SJSA1 (cell line): Measurements from ENCODE around the gene ZNF22. TPM values are rescaled to one million over a fixed set of nuclear protein-coding genes. Genes with fewer than 3 reads are reported as not detected.
"Not testable (repeated sequence)": the region's sequence is repeated elsewhere in the genome, so short reads cannot be mapped to it uniquely, and the experiment has no call there.

Source experiments
- DNase-seq, 2 experiments: peaks; one replicate each; pipeline ENCODE4 v3.0.0-alpha.2; 2015 to 2020; ENCODE audit warnings: low spot score in 2 of 2, low read depth in 1 of 2
- H3K27ac ChIP-seq: fragments of 250-450 bp; sonication (Bioruptor Pico); 2 replicates; pipeline ENCODE4 v1.5.1; 2020; ENCODE audit warnings: mild to moderate bottlenecking, moderate library complexity
- H3K27me3 ChIP-seq: fragments of 250-450 bp; sonication (Bioruptor Pico); replicated peaks from 2 replicates; pipeline ENCODE4 v1.5.1; 2020; ENCODE audit warnings: mild to moderate bottlenecking, moderate library complexity
- H3K36me3 ChIP-seq: fragments of 250-450 bp; sonication (Bioruptor Pico); 2 replicates; pipeline ENCODE4 v1.5.1; 2020; ENCODE audit warnings: mild to moderate bottlenecking
- H3K4me1 ChIP-seq: fragments of 250-450 bp; sonication (Bioruptor Pico); replicated peaks from 2 replicates; pipeline ENCODE4 v1.6.1; 2021; ENCODE audit warnings: mild to moderate bottlenecking
- H3K4me3 ChIP-seq: fragments of 250-450 bp; sonication (Bioruptor Pico); 2 replicates; pipeline ENCODE4 v1.5.1; 2020; ENCODE audit warnings: mild to moderate bottlenecking
- H3K9me3 ChIP-seq: fragments of 250-450 bp; sonication (Bioruptor Pico); replicated peaks from 2 replicates; pipeline ENCODE4 v1.5.1; 2020; ENCODE audit warnings: mild to moderate bottlenecking
- total RNA-seq: library from RNA; depleted of rRNA; stranded (reverse); fragments of >200 nt; shearing (Covaris generic); gene quantifications from 2 replicates; pipeline ENCODE4 v1.2.3, GENCODE V29; 2014; rRNA removed

The ZNF22 gene
- total RNA-seq, 1 experiment from 2014 or later = 88.5 TPM

DNA sequence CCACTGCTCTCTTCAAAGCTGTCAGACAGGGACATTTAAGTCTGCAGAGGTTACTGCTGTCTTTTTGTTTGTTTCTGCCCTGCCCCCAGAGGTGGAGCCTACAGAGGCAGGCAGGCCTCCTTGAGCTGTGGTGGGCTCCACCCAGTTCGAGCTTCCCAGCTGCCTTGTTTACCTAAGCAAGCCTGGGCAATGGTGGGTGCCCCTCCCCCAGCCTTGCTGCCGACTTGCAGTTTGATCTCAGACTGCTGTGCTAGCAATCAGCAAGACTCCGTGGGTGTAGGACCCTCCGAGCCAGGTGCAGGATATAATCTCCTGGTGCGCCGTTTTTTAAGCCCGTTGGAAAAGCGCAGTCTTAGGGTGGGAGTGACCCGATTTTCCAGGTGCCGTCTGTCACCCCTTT is 13.8 kb downstream of the ZNF22 start:
- not testable (repeated sequence) for H3K4me1 ChIP-seq, H3K27ac ChIP-seq, H3K36me3 ChIP-seq, DNase-seq, H3K9me3 ChIP-seq, H3K27me3 ChIP-seq, H3K4me3 ChIP-seq

DNA sequence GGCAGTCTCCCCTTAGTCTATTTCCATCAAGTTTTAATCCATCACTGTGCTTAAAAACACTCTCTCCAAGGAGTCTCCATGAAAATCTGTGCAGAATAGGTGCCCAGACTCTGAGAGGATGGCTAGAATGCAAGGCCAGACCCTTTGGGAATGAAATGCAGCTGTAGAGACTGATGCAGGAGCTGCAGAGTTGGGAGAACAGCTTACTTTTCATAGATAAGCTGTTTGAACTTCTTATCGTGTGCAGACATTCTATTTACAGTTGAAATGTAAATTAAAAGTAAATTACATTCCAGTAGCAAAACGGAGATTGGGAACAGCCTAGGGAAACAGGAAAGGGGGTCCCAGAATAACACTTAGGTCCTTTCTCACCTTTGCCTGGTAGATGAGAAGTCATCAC is 14.9 kb downstream of the ZNF22 start:
- Histone ChIP-seq H3K4me1 (no peaks in the 10 kb centered on the region), H3K36me3 (no peaks in the 10 kb centered on the region), H3K27ac (no peak overlapping the region), H3K27me3 (no peaks in the 10 kb centered on the region), H3K4me3 (no peak overlapping the region), H3K9me3 (no peaks in the 10 kb centered on the region)
- no peak for DNase-seq

DNA sequence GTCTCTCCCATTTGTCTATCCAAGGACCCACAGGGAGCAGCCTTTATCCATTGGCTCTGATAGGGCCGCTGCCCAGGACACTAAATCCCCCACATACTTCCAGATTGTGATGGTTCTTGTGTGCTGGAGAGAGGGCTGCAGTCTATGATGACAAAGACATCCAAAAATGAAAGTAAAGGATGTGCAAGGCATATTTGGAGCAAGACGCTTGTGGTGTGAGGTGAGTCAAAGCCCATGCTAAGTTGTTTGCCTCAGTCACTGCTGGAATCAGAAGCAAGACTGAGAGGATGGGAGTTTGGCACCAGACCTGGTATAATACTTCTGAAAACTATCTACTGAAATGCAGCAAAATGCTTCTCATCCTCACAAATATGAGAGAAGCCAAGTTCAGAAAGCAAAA is 22.7 kb downstream of the ZNF22 start:
- H3K27me3 ChIP-seq = no peaks in the 10 kb centered on the region
- H3K9me3 ChIP-seq = no peaks in the 10 kb centered on the region
- no peak for DNase-seq
- H3K4me1 ChIP-seq = no peaks in the 10 kb centered on the region
- no peak overlapping the region for H3K4me3 ChIP-seq
- no peaks in the 10 kb centered on the region for H3K36me3 ChIP-seq
- H3K27ac ChIP-seq = no peak overlapping the region

DNA sequence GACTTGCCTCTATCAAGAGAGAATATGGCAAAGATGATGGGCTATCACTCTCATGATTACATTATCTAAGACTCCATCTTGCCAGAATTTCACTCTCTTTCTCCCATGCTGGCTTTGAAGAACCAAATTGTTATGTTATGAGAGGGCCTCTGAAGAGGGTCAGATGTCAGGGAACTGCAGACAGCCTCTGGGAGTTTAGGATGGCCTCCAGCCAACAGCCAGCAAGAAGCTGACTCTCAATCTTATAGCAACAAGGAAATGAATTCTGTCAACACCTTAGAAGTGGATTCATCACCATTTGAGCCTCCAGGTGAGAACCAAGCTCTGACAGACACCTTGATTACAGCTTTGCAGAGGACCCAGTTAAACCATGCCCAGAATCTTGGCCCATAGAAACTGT is 33.6 kb downstream of the ZNF22 start:
- H3K27me3 ChIP-seq = no peaks in the 10 kb centered on the region
- H3K4me1 ChIP-seq = no peaks in the 10 kb centered on the region
- no peak for DNase-seq
- H3K36me3 ChIP-seq = no peaks in the 10 kb centered on the region
- H3K4me3 ChIP-seq = no peak overlapping the region
- H3K27ac ChIP-seq = no peak overlapping the region
- no peaks in the 10 kb centered on the region for H3K9me3 ChIP-seq

DNA sequence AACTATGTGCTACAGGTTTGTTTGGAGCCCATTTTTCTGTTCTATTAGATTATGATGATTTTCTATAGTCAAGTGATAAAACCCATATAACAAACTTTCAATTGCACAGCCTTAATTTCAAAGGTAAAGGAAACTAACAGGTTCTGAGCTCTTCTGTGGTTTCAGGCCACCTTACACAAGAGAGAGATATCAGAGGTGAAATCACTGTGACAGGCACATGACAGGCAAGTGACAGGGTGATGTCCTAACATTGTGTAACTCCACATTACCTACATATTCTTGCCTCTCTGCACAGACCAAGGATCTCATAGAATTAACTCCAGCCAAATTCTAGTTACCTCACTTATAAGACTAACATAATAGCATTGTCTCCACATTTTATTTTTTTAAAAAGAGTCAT is 35.0 kb downstream of the ZNF22 start:
- no peaks in the 10 kb centered on the region for H3K36me3 ChIP-seq
- no peak overlapping the region for H3K27ac ChIP-seq
- no peaks in the 10 kb centered on the region for H3K27me3 ChIP-seq
- H3K9me3 ChIP-seq = no peaks in the 10 kb centered on the region
- no peak for DNase-seq
- H3K4me3 ChIP-seq = no peak overlapping the region
- no peaks in the 10 kb centered on the region for H3K4me1 ChIP-seq

DNA sequence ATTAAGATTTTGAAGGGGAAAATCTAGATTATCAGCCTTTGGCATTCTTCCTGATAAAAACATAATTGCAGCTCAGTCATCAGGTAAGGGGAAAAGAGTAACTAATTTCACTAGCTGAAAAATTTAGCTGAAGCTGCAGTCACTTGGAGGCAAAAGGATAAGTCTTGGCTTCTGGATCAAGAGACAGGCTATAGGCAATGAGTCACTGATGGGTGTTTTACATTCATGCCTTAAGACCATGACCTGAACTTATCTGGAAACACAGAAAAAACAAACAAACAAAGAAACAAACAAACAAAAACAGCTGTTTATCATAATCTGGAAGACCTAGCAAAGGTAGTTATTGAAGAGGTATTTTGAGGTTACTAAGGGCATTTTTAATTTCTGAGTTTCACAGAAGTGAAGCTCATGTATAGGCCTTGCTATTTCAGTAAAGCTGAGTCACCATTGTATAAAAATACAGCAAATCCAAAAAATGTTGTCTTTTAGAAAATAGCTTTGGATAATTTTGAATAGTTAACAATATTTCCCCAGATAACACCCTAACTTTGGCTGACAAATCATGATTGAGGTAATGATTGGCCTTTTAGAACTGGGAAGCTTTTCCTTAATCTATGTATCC is 40.3 kb downstream of the ZNF22 start:
- Histone ChIP-seq H3K4me1 (no peaks in the 10 kb centered on the region), H3K9me3 (no peaks in the 10 kb centered on the region), H3K27ac (no peak overlapping the region), H3K27me3 (no peaks in the 10 kb centered on the region), H3K4me3 (no peak overlapping the region), H3K36me3 (no peaks in the 10 kb centered on the region)
- no peak for DNase-seq

DNA sequence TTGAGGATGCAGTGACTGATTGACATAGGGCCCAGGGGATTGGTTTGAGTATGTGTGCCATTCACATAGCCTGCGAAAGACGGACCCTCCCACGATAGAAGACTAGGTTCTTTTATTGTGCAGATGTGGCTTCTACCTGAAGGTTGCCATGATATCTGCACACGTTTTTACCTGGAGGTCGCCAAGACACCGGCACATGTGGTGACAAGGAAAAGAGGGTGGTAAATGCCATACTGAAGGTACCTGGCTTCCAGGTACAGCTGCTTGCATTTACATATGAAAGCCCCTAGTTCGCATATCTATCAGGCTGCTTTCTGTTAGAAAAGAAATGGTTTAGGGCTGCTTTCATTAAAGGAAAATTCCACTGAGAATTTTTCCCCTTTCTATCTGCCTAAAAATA is 43.6 kb downstream of the ZNF22 start:
- no peaks in the 10 kb centered on the region for H3K4me1 ChIP-seq
- no peak overlapping the region for H3K27ac ChIP-seq
- no peak for DNase-seq
- H3K27me3 ChIP-seq = 0 out of 2 replicates have a peak, but pooled peaks cover 4% of the 10 kb centered on the region
- no peaks in the 10 kb centered on the region for H3K9me3 ChIP-seq
- no peaks in the 10 kb centered on the region for H3K36me3 ChIP-seq
- no peak overlapping the region for H3K4me3 ChIP-seq

DNA sequence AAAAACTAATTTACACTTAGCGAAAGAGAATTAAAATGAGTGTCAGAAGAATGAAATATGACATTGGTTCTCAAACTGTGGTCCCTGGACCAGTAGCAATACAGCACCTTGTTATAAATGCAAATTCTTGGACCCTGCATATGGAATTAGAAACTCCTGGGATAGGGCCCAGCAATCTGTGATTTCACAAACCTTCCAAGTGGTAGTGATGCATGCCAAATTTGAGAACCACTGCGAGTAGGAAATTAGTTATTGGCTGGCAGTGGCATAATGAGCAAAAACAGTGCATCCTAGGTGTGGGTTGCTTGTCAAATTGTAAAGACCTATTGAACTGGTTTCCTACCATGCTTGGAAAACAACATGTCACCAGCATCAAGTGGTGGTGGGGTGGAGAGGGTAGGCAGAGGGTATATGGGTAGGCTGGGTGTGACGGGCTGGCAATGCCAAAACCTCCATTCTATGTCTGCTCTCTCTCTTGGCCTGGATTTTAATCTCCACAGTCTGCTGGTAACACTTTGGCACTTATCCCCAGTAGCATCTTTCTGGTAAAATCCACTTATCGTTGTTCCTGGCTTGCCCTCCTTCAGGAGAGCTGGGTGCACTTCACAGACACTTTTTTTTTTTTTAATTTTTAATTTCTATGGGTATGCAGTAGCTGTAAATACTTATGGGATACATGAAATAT is 50.0 kb downstream of the ZNF22 start:
- H3K4me1 ChIP-seq = no peaks in the 10 kb centered on the region
- H3K36me3 ChIP-seq = no peaks in the 10 kb centered on the region
- no peak overlapping the region for H3K27ac ChIP-seq
- H3K9me3 ChIP-seq = no peaks in the 10 kb centered on the region
- DNase-seq = no peak
- H3K27me3 ChIP-seq = 0 out of 2 replicates have a peak, but pooled peaks cover 4% of the 10 kb centered on the region
- H3K4me3 ChIP-seq = no peak overlapping the region

DNA sequence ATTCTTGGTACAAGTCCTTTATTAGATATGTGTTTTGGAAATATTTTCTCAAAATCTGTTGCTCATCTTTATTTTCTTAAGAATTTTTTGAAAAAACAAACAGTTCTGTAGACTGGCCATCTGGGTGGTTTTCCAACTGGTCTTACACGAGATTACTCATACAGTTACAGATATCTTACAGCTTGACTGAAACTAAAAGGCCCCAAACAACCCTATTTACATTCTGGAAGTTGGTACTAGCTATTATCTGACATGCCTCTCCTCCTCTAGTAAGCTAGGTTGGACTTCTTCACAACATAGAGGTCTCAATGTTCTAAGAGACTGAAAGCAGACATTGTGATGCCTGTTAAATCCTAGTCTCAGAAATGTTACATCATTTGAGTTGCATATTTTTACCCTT is 52.0 kb downstream of the ZNF22 start:
- no peak overlapping the region for H3K4me3 ChIP-seq
- no peaks in the 10 kb centered on the region for H3K9me3 ChIP-seq
- H3K27me3 ChIP-seq = 0 out of 2 replicates have a peak, but pooled peaks cover 4% of the 10 kb centered on the region
- no peak for DNase-seq
- no peak overlapping the region for H3K27ac ChIP-seq
- H3K36me3 ChIP-seq = no peaks in the 10 kb centered on the region
- no peaks in the 10 kb centered on the region for H3K4me1 ChIP-seq

DNA sequence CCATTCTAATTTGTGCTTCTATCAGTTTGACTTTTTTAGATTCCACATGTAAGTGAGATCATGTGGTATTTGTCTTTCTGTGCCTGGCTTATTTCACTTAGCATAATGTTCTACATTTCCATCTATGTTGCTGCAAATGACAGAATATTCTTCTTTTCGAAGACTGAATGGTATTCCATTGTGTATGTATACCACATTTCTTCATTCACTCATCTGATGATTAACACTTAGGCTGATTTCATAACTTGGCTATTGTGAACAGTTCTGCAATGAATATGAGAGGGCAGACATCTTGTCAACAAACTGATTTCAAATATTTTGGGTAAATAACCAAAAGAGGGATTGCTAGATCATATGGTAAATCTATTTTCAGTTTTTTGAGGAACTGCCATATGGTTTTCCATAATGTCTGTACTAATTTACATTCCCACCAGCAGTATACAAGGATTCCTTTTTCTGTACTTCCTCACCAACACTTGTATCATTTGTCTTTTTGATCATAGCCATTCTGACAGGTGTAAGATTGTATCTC is 52.9 kb downstream of the ZNF22 start:
- Histone ChIP-seq H3K4me1 (no peaks in the 10 kb centered on the region), H3K27ac (no peak overlapping the region), H3K9me3 (no peaks in the 10 kb centered on the region), H3K36me3 (no peaks in the 10 kb centered on the region), H3K4me3 (no peak overlapping the region), H3K27me3 (0 out of 2 replicates have a peak, but pooled peaks cover 4% of the 10 kb centered on the region)
- DNase-seq = no peak

Other genes starting within 250 kb of the ZNF22 start
- gene TMEM72, start 89.6 kb upstream of the ZNF22 start, total RNA-seq = not detected in 2 replicates
- gene RASSF4, start 41.1 kb upstream of the ZNF22 start, total RNA-seq = 9.2 and 19.7 TPM in 2 replicates
- gene DEPP1, start 22.1 kb upstream of the ZNF22 start, total RNA-seq = 4.9 and 6.8 TPM in 2 replicates